ENCODE results near the gene RPL28.

DNA sequence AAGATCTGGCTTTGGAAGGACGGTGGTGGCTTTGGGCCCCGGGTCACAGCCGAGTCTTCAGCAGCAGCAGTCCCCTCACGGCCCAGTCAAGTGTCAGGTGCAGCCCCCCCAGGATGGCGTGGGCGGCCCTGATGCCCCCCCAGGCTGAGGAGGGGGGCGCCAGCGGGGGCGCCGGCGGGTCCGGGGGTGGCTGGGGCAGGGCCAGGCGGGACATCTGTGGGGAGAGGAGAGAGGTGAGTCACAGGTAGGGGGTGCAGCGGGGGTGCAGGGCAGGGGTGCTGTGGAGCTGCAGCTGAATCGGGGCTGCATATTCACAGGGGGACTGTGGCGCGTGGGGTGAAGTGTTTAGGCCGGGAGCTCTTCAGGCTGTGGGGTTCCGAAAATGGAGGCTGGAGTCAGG is 19.8 kb upstream of the RPL28 start:
- no peak for TF ChIP-seq POLR2A (IDR thresholded peaks at IDR 0.05; ENCODE audit: extremely low read depth, insufficient read length)
- TF ChIP-seq, protein P1, sequence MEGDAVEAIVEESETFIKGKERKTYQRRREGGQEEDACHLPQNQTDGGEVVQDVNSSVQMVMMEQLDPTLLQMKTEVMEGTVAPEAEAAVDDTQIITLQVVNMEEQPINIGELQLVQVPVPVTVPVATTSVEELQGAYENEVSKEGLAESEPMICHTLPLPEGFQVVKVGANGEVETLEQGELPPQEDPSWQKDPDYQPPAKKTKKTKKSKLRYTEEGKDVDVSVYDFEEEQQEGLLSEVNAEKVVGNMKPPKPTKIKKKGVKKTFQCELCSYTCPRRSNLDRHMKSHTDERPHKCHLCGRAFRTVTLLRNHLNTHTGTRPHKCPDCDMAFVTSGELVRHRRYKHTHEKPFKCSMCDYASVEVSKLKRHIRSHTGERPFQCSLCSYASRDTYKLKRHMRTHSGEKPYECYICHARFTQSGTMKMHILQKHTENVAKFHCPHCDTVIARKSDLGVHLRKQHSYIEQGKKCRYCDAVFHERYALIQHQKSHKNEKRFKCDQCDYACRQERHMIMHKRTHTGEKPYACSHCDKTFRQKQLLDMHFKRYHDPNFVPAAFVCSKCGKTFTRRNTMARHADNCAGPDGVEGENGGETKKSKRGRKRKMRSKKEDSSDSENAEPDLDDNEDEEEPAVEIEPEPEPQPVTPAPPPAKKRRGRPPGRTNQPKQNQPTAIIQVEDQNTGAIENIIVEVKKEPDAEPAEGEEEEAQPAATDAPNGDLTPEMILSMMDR (IDR thresholded peaks at IDR 0.05; ENCODE audit: low read depth, low read length): no peak
- TF ChIP-seq MYC (IDR thresholded peaks at IDR 0.05; ENCODE audit: low read depth, low read length): no peak
- TF ChIP-seq, protein P2, sequence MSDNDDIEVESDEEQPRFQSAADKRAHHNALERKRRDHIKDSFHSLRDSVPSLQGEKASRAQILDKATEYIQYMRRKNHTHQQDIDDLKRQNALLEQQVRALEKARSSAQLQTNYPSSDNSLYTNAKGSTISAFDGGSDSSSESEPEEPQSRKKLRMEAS (IDR thresholded peaks at IDR 0.05; ENCODE audit: low read depth, low read length): no peak

Measured in NB4 (cell line).